H1 (cell line): Measurements from ENCODE around the gene HMGN1. TPM values are rescaled to one million over a fixed set of nuclear protein-coding genes. Genes with fewer than 3 reads are reported as not detected.

Experiments
- CTCF ChIA-PET: fragments of 300-600 bp; sonication (Branson Sonifier 250); formaldehyde crosslinking; loops from one replicate; lab custom pipeline; 2021; ENCODE audit not compliant: partially characterized antibody; lab: Charles Lee
- POLR2A ChIA-PET: fragments of 300-600 bp; sonication (Branson Sonifier 250); formaldehyde crosslinking; loops from one replicate; lab custom pipeline; 2021; ENCODE audit warnings: inconsistent platforms; ENCODE audit not compliant: partially characterized antibody; lab: Charles Lee
- DNase-seq, 2 experiments: peaks; one replicate each; pipeline versions ENCODE4 v3.0.0 to v3.0.0-alpha.2; 2010 to 2022; ENCODE audit warnings: low spot score in 2 of 2, low read depth in 1 of 2, mixed read lengths in 1 of 2
- FAIRE-seq: peaks from 2 replicates; lab custom pipeline; 2011; peaks lifted over from hg19 to GRCh38; lab: Jason Lieb, UNC
- H2AFZ ChIP-seq: 2 replicates; pipeline ENCODE4 v1.8.1; 2012; ENCODE audit warnings: low read length, inconsistent platforms
- H2AK5ac ChIP-seq: 2 replicates; pipeline ENCODE4 v1.6.1; 2013; ENCODE audit warnings: low read depth, low read length
- H2BK120ac ChIP-seq: replicated peaks from 2 replicates; pipeline ENCODE3; 2013; ENCODE audit warnings: low read depth, low read length, inconsistent platforms
- H2BK12ac ChIP-seq: 2 replicates; pipeline ENCODE4 v1.6.1; 2013; ENCODE audit warnings: low read depth, low read length
- H2BK15ac ChIP-seq: 2 replicates; pipeline ENCODE4 v1.6.1; 2013; ENCODE audit warnings: low read length
- H2BK20ac ChIP-seq: 2 replicates; pipeline ENCODE4 v1.6.1; 2013; ENCODE audit warnings: low read length
- H2BK5ac ChIP-seq: 2 replicates; pipeline ENCODE4 v1.6.1; 2013; ENCODE audit warnings: low read depth, low read length
- H3K14ac ChIP-seq: 2 replicates; pipeline ENCODE4 v1.6.1; 2013; ENCODE audit warnings: inconsistent platforms; ENCODE audit not compliant: insufficient read length
- H3K18ac ChIP-seq: 2 replicates; pipeline ENCODE4 v1.6.1; 2013; ENCODE audit warnings: low read length; ENCODE audit errors: extremely low read depth
- H3K23ac ChIP-seq: 2 replicates; pipeline ENCODE4 v1.6.1; 2013; ENCODE audit warnings: inconsistent platforms; ENCODE audit not compliant: insufficient read length
- H3K23me2 ChIP-seq: 2 replicates; pipeline ENCODE4 v1.6.1; 2013; ENCODE audit warnings: low read depth, low read length
- H3K27ac ChIP-seq: 2 replicates; pipeline ENCODE4 v1.6.1; 2011; ENCODE audit warnings: low read depth, low read length, inconsistent platforms
- H3K27me3 ChIP-seq, 4 experiments: replicated peaks in 1 of 4; 1 replicate in 1 of 4; 2 replicates in 3 of 4; pipeline versions ENCODE4 v1.6.1 to v1.8.1; 2011 to 2013; ENCODE audit warnings: low read length in 3 of 4, mild to moderate bottlenecking in 3 of 4, inconsistent platforms in 2 of 4, mixed read lengths in 2 of 4, moderate library complexity in 1 of 4; ENCODE audit not compliant: control insufficient read depth in 3 of 4, insufficient read depth in 3 of 4; ENCODE audit errors: extremely low read depth in 1 of 4
- H3K36me3 ChIP-seq, 4 experiments: 2 replicates each; pipeline versions ENCODE4 v1.6.1 to v1.8.1; 2011 to 2013; ENCODE audit warnings: mild to moderate bottlenecking in 4 of 4, low read length in 3 of 4, moderate library complexity in 2 of 4, control low read depth in 1 of 4, inconsistent platforms in 1 of 4; ENCODE audit not compliant: insufficient read depth in 4 of 4, control insufficient read depth in 2 of 4
- H3K4ac ChIP-seq: replicated peaks from 2 replicates; pipeline ENCODE3; 2013; ENCODE audit warnings: low read length, low read depth, mixed read lengths, inconsistent platforms; ENCODE audit not compliant: insufficient read length
- H3K4me1 ChIP-seq, 4 experiments: replicated peaks in 1 of 4; 1 replicate in 1 of 4; 2 replicates in 3 of 4; pipeline versions ENCODE4 v1.6.1 to v1.8.1; 2011 to 2013; ENCODE audit warnings: low read length in 3 of 4, inconsistent platforms in 2 of 4, mixed read lengths in 1 of 4; ENCODE audit not compliant: insufficient read depth in 4 of 4, control insufficient read depth in 3 of 4
- H3K4me2 ChIP-seq, 2 experiments: 2 replicates each; pipeline versions ENCODE4 v1.6.1 to v1.8.1; 2011 to 2013; ENCODE audit warnings: low read depth in 2 of 2, low read length in 2 of 2, control low read depth in 1 of 2, inconsistent platforms in 1 of 2, mild to moderate bottlenecking in 1 of 2; ENCODE audit not compliant: insufficient read depth in 1 of 2
- H3K4me3 ChIP-seq, 4 experiments: fragments of 200-600, 300-600 bp in 1 of 4; sonication (generic), shearing (Covaris generic), sonication (Bioruptor Twin) in 1 of 4; 2 replicates each; pipeline versions ENCODE4 v1.5.1 to v1.8.1; 2011 to 2016; ENCODE audit warnings: low read length in 4 of 4, low read depth in 3 of 4, control low read depth in 2 of 4, inconsistent platforms in 2 of 4, mild to moderate bottlenecking in 2 of 4, mixed read lengths in 1 of 4, moderate library complexity in 1 of 4; ENCODE audit not compliant: insufficient read depth in 2 of 4; ENCODE audit errors: extremely low read depth in 1 of 4
- H3K56ac ChIP-seq: replicated peaks from 2 replicates; pipeline ENCODE3; 2013; ENCODE audit warnings: low read depth, mild to moderate bottlenecking, mixed read lengths, low read length, inconsistent platforms; ENCODE audit not compliant: insufficient read length
- H3K79me1 ChIP-seq: 2 replicates; pipeline ENCODE4 v1.6.1; 2013; ENCODE audit warnings: low read depth, low read length, control low read depth
- H3K79me2 ChIP-seq, 2 experiments: 2 replicates each; pipeline versions ENCODE4 v1.6.1 to v1.8.1; 2012 to 2013; ENCODE audit warnings: low read length in 2 of 2, mild to moderate bottlenecking in 2 of 2, inconsistent platforms in 1 of 2; ENCODE audit not compliant: insufficient read depth in 2 of 2, control insufficient read depth in 1 of 2
- H3K9ac ChIP-seq, 4 experiments: replicated peaks in 1 of 4; 1 replicate in 1 of 4; 2 replicates in 3 of 4; pipeline versions ENCODE4 v1.6.1 to v1.8.1; 2011 to 2013; ENCODE audit warnings: low read depth in 3 of 4, low read length in 3 of 4, control low read depth in 2 of 4, mild to moderate bottlenecking in 2 of 4, moderate library complexity in 2 of 4, inconsistent platforms in 1 of 4; ENCODE audit errors: extremely low read depth in 1 of 4
- H3K9me3 ChIP-seq, 2 experiments: 2 replicates each; pipeline versions ENCODE4 v1.6.1 to v1.8.1; 2012 to 2013; ENCODE audit warnings: mild to moderate bottlenecking in 2 of 2, moderate library complexity in 2 of 2, control low read depth in 1 of 2, inconsistent platforms in 1 of 2, low read depth in 1 of 2, low read length in 1 of 2, mixed read lengths in 1 of 2; ENCODE audit not compliant: insufficient read depth in 2 of 2
- H4K20me1 ChIP-seq, 2 experiments: replicated peaks in 1 of 2; 2 replicates each; pipeline versions ENCODE3 to v1.8.1; 2011 to 2013; ENCODE audit warnings: inconsistent platforms in 2 of 2, low read length in 2 of 2, mild to moderate bottlenecking in 1 of 2; ENCODE audit not compliant: insufficient read depth in 2 of 2, control insufficient read depth in 1 of 2
- H4K5ac ChIP-seq: 2 replicates; pipeline ENCODE4 v1.6.1; 2013; ENCODE audit warnings: low read length, low read depth, mixed read lengths, inconsistent platforms; ENCODE audit not compliant: insufficient read length
- H4K8ac ChIP-seq: 2 replicates; pipeline ENCODE4 v1.8.0; 2013; ENCODE audit warnings: mild to moderate bottlenecking, moderate library complexity, low read length, inconsistent platforms; ENCODE audit not compliant: insufficient read depth; ENCODE audit errors: extremely low read depth
- H4K91ac ChIP-seq: replicated peaks from 2 replicates; pipeline ENCODE3; 2013; ENCODE audit warnings: low read length, mixed read lengths, inconsistent platforms; ENCODE audit not compliant: insufficient read length
- GABPA ChIP-seq: IDR thresholded peaks from 2 replicates; pipeline ENCODE4 v1.6.1; 2011; ENCODE audit warnings: mild to moderate bottlenecking, low read length, moderate library complexity, borderline replicate concordance; ENCODE audit not compliant: insufficient read depth
- JUN ChIP-seq: IDR thresholded peaks from 2 replicates; pipeline ENCODE4 v1.6.1; 2011; ENCODE audit warnings: low read depth, mild to moderate bottlenecking, improper control_type of control experiment, low read length
- KDM1A ChIP-seq: fragments of 200-600, 300-600 bp; sonication (generic); IDR thresholded peaks from 2 replicates; pipeline ENCODE4 v1.7.1; 2016; ENCODE audit warnings: mild to moderate bottlenecking, low read length, borderline replicate concordance
- SIN3A ChIP-seq, 2 experiments: IDR thresholded peaks in 1 of 2; conservative IDR thresholded peaks in 1 of 2; 2 replicates each; pipeline ENCODE4 v1.6.1; 2011 to 2012; ENCODE audit warnings: low read length in 2 of 2, improper control_type of control experiment in 1 of 2, low read depth in 1 of 2, mild to moderate bottlenecking in 1 of 2
- SUZ12 ChIP-seq: fragments of 200-600 bp; sonication (generic); IDR thresholded peaks from 2 replicates; pipeline ENCODE4 v1.6.1; 2012; ENCODE audit warnings: mild to moderate bottlenecking, inconsistent platforms, low read length, moderate library complexity, mixed read lengths
- WGBS, 2 experiments: shearing (Covaris generic) in 1 of 2; methylation state at CpG; one replicate each; pipeline versions ENCODE4 v1.1.6 to v1.1.7; 2013 to 2015; ENCODE audit warnings: low lambda C conversion rate in 2 of 2, mixed read lengths in 2 of 2, inconsistent platforms in 1 of 2, low coverage in 1 of 2, missing lambda C conversion rate in 1 of 2; ENCODE audit not compliant: insufficient replicate concordance in 2 of 2, insufficient coverage in 1 of 2, insufficient read length in 1 of 2; ENCODE audit errors: extremely low coverage in 1 of 2, missing lambda C conversion rate in 1 of 2; 5-methylcytosine and 5-hydroxymethylcytosine counted together
- polyA plus RNA-seq, 7 experiments: library from polyadenylated mRNA; depleted of rRNA in 3 of 7; stranded (reverse) in 5 of 7; unstranded in 2 of 7; fragments of >200 nt in 5 of 7; fragments of 200-250 nt in 2 of 7; gene quantifications; 1 replicate in 5 of 7; 2 replicates in 1 of 7; 4 replicates in 1 of 7; pipeline versions ENCODE4 v1.2.1 to v1.2.3, GENCODE V29; 2011 to 2013; ENCODE audit warnings: missing spikeins in 2 of 7, mixed read lengths in 2 of 7
- total RNA-seq: library from RNA; stranded (reverse); fragmentation: NEBNext Ultra II Directional; extraction: Animal tissue kit (Norgen Biotek cat#: 25700); gene quantifications from 2 replicates; pipeline ENCODE4 v1.2.1, GENCODE V29; 2021

HMGN1 gene
- total and polyA plus RNA-seq, 2 of the 8 experiments (the other 6 are each of a cell fraction or from before 2014, with no cell fraction given), result 279 to 505 TPM

DNA sequence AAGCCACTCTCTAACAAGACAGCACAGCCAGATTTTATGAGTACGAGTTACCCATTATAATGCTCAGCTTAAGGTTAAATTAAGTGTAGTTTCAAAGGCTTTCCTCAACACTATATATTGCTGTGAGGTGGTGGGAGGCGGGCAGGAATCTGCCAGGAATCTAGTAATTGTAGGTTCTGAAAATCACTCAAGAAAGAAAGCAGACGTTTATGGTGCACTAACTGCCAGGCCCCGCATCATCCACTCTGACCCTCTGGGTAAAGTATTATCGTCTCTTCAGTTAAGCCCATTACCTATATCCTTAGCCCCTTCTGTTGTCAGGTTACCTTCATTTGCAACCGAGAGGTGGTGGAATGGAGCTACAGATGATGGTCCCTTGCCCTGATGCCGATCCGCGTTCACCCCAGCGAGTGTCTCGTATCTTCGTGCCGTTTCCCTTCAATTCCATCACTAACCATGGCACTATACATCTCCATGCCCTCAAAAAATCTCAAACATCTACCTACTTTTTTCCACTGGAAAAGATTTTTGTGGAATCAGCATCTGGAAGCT lies 12.4 kb downstream of the HMGN1 start:
- DNase-seq (no peak), FAIRE-seq (no peak)
- H2AK5ac ChIP-seq, result no peak overlapping the region
- no peak overlapping the region for H2AFZ ChIP-seq
- H4K91ac ChIP-seq, result no peak overlapping the region
- no peak overlapping the region for H3K18ac ChIP-seq
- peaks cover 0 to 9% (median 2%) of the 10 kb centered on the region in 4 experiments; a peak in 3 of 8 replicates for H3K36me3 ChIP-seq
- no peak overlapping the region for H3K4ac ChIP-seq
- no peaks in the 10 kb centered on the region for H3K79me2 ChIP-seq
- H3K23me2 ChIP-seq, result no peaks in the 10 kb centered on the region
- no peaks in the 10 kb centered on the region for H3K79me1 ChIP-seq
- no peak overlapping the region; the same call in 1 of the 2 replicates for H4K8ac ChIP-seq
- 91% methylated on average over 13 of the region's 13 CpGs; no CpG with 5 or more reads in 1 of the 2 experiments for WGBS, 2 experiments
- H2BK12ac ChIP-seq, result no peak overlapping the region
- no peak overlapping the region for H2BK20ac ChIP-seq
- H4K5ac ChIP-seq, result no peak overlapping the region
- H2BK120ac ChIP-seq, result no peak overlapping the region
- H2BK5ac ChIP-seq, result no peak overlapping the region
- H4K20me1 ChIP-seq, result no peaks in the 10 kb centered on the region
- ChIA-PET POLR2A (interaction anchor here (0.6 to 6.6 kb wide), 5 partner anchors 11 to 72 kb away, joined by 3 to 80 read pairs (median 7); partner anchors contain the start of genes BRWD1 and HMGN1), CTCF (interaction anchor here (0.8 to 1.1 kb wide), 2 partner anchors 10 to 105 kb away, joined by 4 read pairs; no protein-coding TSS in a partner anchor)
- H3K14ac ChIP-seq, result no peak overlapping the region
- H3K4me3 ChIP-seq, result no peak overlapping the region
- H3K23ac ChIP-seq, result no peak overlapping the region
- H3K27me3 ChIP-seq, result no peaks in the 10 kb centered on the region
- no peak overlapping the region for H3K9ac ChIP-seq
- no peak overlapping the region for H3K4me2 ChIP-seq
- H3K27ac ChIP-seq, result no peak overlapping the region
- H3K56ac ChIP-seq, result no peak overlapping the region
- no peak overlapping the region for H2BK15ac ChIP-seq
- no peaks in the 10 kb centered on the region; a peak in 1 of 7 replicates for H3K4me1 ChIP-seq
- no peaks in the 10 kb centered on the region for H3K9me3 ChIP-seq
- TF ChIP-seq KDM1A (no peak), GABPA (no peak), SIN3A (conservative IDR thresholded peaks at IDR 0.05 in 1 of 2, IDR thresholded peaks at IDR 0.05 in 1 of 2; ENCODE audit: low read depth in 1 of 2, low read length in 2 of 2) (no peak), SUZ12 (no peak), JUN (no peak)
